Measurements from ENCODE around the gene MLXIP.

The MLXIP gene

GRCh38 chr12:122124370-122124769, 45.8 kb downstream of the MLXIP start:
- DNase-seq (ENCODE audit: extremely low read depth in 1 of 2, low read depth in 1 of 2), result no peak

GRCh38 chr12:122125452-122126341, 47.1 kb downstream of the MLXIP start:
- no peak for DNase-seq (ENCODE audit: extremely low read depth in 1 of 2, low read depth in 1 of 2)

DNA sequence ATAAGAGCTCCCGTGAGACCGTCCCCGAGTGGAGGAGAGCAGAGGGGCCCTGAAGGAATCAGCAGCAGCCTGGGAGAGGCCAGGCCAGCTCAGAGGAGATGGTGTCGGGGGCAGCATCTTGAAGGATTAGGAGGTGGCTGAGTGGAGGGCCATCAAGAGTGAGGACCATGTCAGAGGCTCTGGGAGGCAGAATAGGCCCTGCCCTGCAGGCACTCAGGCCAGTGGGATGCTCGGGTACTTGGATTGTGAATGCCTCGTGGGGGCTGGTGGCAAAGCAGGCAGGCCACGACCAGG, 47.7 kb downstream of the MLXIP start:
- DNase-seq (ENCODE audit: extremely low read depth in 1 of 2, low read depth in 1 of 2), result no peak

GRCh38 chr12:122126713-122127597, 48.4 kb downstream of the MLXIP start:
- no peak for DNase-seq (ENCODE audit: extremely low read depth in 1 of 2, low read depth in 1 of 2)

- no peak for DNase-seq (ENCODE audit: extremely low read depth in 1 of 2, low read depth in 1 of 2)
Measured at GRCh38 chr12:122127839-122128238, 49.3 kb downstream of the MLXIP start.

DNA sequence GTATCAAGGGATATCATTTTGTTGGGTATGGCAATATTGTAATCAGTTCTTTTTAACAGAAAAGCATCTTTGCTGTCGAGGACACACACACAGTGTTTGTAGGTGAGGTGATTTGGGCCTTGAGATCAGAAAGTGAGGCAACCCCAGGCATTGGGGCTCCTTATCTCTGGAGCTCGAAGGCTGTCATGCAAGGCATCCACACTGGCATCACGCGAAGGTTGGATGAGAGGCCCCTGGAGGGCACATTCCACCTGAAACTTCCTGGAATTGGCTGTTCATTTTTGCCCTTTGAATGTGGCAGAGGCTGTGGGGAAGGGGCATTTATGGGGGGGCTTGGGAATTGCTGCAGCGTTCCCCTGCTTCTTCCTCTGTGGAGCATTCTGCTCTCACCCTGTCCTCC, 49.9 kb downstream of the MLXIP start:
- DNase-seq (ENCODE audit: extremely low read depth in 1 of 2, low read depth in 1 of 2), result no peak

- DNase-seq (ENCODE audit: extremely low read depth in 1 of 2, low read depth in 1 of 2), result no peak
Measured at GRCh38 chr12:122129131-122129530, 50.6 kb downstream of the MLXIP start.

- no peak for DNase-seq (ENCODE audit: extremely low read depth in 1 of 2, low read depth in 1 of 2)
Measured at GRCh38 chr12:122130150-122130549, 51.6 kb downstream of the MLXIP start.

- DNase-seq (ENCODE audit: extremely low read depth in 1 of 2, low read depth in 1 of 2), result no peak
Measured at GRCh38 chr12:122133192-122133950, 54.8 kb downstream of the MLXIP start.

DNA sequence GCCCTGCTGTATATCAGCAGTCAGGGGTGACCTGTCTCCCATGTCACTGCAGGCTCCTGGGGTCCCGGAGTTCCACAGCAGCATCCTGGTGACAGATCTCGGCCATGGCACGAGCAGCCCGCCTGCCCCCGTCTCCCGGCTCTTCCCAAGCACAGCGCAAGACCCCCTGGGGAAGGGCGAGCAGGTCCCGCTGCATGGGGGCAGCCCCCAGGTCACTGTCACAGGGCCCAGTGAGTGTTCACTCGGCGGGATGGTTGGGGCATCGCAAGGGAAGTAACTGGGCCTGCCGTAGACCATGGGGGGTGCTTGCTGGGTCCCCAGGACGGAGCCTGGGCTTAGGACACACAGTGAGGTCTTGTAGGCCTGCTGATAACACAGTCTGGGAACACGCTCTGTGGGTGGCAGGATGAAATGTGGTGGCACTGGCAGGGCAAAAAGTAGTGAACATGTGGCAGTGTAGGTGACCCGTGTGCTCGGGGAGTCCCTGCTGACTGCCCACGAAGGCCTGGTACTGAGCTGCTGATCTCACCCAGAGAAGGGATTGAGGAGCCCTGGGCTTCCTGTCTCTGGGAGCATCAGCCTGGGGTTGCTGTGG, 57.0 kb downstream of the MLXIP start:
- DNase-seq (ENCODE audit: extremely low read depth in 1 of 2, low read depth in 1 of 2), result no peak

GRCh38 chr12:122137229-122137628, 58.7 kb downstream of the MLXIP start:
- no peak for DNase-seq (ENCODE audit: extremely low read depth in 1 of 2, low read depth in 1 of 2)

DNA sequence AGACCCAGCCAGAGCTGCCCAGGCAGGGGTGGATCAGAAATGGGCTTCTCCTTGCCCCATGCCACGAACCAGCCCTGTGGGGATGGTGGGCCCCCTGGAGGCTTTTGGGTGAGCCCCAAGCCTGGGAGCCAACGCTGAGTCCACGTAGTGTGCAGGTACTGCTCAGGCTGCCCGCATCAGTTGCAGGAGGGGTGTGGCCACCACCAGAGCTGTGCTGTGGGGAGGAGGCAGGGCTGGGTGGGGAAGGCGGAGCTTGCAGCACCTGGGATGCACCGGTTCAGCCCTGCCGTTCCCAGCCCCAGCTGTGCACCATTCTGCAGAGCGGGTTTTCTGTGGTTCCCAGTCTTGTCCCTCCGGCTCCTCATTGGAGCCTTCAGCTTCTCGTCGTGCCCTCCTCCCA, 59.1 kb downstream of the MLXIP start:
- DNase-seq (ENCODE audit: extremely low read depth in 1 of 2, low read depth in 1 of 2), result no peak

GRCh38 chr12:122138181-122138580, 59.6 kb downstream of the MLXIP start:
- DNase-seq (ENCODE audit: extremely low read depth in 1 of 2, low read depth in 1 of 2), result no peak

DNA sequence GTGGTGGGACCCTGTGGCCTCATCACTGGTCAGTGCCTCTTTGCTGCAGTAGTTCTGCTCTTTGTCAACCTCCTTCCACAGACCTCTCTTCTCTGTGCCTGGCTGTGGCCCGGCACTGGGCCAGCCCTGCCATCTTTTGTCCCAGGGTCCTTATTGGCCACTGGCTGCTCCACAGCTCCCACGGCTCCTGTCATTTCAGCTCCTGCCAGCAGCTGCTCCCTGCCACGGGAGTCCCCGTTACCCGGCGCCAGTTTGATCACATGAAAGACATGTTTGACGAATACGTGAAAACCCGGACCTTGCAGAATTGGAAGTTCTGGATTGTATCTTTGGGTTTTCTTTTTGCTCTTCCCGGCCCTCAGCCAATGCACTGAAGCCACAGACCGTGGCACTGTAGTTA, 60.1 kb downstream of the MLXIP start:
- no peak for DNase-seq (ENCODE audit: extremely low read depth in 1 of 2, low read depth in 1 of 2)

- DNase-seq (ENCODE audit: extremely low read depth in 1 of 2, low read depth in 1 of 2), result no peak
Measured at GRCh38 chr12:122139266-122139665, 60.7 kb downstream of the MLXIP start.

DNA sequence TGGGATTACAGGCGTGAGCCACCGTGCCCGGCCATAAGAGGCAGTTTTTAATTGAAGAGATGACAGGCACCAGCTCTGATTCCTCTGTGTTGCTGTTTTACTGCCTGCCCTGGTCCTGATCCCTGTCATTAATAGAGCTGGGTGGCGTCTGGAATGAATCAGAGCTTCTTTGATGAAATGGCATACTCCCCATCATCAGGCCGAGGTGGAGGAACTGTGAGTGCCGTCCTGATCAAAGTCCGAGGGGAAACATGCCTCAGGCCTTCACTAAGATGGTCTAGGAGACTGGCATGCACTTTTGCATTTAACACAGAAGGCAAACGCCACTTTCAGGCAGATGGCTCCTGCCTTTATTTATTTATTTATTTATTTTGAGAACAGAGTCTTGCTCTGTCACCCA, 61.4 kb downstream of the MLXIP start:
- DNase-seq (ENCODE audit: extremely low read depth in 1 of 2, low read depth in 1 of 2), result no peak

DNA sequence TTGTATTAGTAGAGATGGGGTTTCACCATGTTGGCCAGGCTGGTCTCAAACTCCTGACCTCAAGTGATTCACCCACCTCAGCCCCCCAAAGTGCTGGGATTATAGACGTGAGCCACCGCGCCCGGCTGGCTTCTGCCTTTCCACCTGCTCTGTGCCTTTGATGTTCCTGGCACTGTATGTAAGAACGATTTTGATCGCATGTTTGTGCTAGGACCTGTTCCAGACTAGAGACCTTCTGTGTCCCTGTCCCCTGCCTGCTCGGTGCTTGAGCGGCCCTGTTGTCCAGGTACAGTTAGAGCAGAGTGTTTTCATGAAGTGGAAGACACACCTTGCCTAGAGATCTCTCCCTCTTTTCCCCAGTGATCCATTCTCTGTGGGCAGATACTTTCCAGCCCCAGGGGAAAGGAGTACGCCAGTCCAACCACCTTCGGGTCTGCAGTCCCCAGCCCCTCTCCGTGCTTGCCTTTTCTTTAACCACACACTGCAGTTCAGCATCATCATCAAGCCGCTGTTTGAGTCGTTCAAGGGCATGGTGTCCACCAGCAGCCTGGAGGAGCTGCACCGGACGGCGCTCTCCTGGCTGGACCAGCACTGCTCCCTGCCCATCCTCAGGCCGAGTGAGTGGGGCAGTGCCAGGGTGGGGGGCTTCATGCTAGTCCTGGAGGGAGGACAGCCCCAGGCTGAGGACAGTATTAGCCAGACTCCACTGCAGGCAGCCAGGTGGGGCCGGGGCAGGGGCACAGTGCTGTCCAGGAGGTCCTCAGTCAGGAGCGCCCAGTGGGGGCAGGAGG, 62.1 kb downstream of the MLXIP start:
- no peak for DNase-seq (ENCODE audit: extremely low read depth in 1 of 2, low read depth in 1 of 2)

- no peak for DNase-seq (ENCODE audit: extremely low read depth in 1 of 2, low read depth in 1 of 2)
Measured at GRCh38 chr12:122141911-122142725, 63.6 kb downstream of the MLXIP start.

DNA sequence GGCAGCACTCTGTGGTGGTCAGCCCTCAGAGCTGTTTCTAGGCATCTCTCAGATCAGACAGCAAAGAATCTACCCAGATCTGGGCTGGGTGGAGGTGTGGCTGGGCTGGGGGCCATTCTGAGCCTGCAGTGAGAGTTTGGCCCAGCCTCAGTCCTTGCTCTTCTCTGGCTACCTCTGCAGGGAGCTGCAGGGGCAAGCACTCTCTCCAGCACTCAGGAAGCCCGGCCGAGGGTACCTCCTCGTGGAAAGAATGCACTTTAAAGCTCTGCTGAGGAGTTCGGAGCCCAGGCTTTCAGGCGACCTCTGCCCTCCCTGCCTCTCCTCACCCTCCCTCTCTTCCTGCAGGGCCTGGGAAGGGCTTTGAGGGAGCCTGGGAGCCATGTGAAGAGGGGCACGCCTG, 64.3 kb downstream of the MLXIP start:
- no peak for DNase-seq (ENCODE audit: extremely low read depth in 1 of 2, low read depth in 1 of 2)

Measured in stimulated activated CD8-positive, alpha-beta memory T cell treated with anti-CD3 and anti-CD28 coated beads, Interleukin-7, amount 100 ng/mL, for 48 hours (primary cell).